ENCODE results near the gene KLHDC1.
"Not testable (repeated sequence)": the region's sequence is repeated elsewhere in the genome, so short reads cannot be mapped to it uniquely, and the experiment has no call there.

KLHDC1 gene

DNA sequence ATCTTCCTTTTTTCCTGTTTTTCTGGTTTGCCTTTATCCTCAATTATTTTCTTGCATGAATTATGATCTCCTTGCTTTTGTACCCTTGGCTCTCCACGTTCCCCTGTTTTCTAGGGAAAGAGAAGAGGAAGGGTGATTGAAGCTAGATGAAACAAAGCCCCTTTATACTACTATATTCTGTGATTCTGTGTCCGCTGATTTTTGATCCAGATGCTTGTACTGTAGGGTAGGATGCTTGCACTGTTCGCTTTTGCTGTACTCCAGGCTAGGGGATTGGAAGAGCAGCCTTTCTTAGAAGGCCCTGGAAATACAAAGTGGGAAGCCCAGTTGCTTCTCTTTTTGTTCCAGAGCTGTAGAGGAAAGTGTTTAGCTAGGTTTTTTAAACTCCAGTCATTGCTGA lies 40.0 kb downstream of the KLHDC1 start:
- Histone ChIP-seq H3K9me3 (ENCODE audit: insufficient read depth, low read depth, low read length) (no peaks in the 10 kb centered on the region), H3K9ac (ENCODE audit: low read depth, low read length, poor library complexity, severe bottlenecking) (no peak overlapping the region), H3K4me1 (ENCODE audit: insufficient read depth, low read length, poor library complexity, severe bottlenecking) (no peaks in the 10 kb centered on the region), H3K9me2 (replicated peaks; ENCODE audit: low read depth, low read length) (no peaks in the 10 kb centered on the region), H2AFZ (ENCODE audit: low read length) (no peak overlapping the region), H3K36me3 (ENCODE audit: insufficient read depth, low read length) (no peaks in the 10 kb centered on the region), H3K79me2 (ENCODE audit: insufficient read depth, low read length) (no peaks in the 10 kb centered on the region), H3K27me3 (ENCODE audit: insufficient read depth, low read length, poor library complexity, severe bottlenecking) (no peaks in the 10 kb centered on the region), H3K4me2 (ENCODE audit: low read depth, low read length, poor library complexity, severe bottlenecking) (no peak overlapping the region), H3K4me3 (ENCODE audit: low read length, poor library complexity, severe bottlenecking) (no peak overlapping the region), H4K20me1 (ENCODE audit: insufficient read depth, low read length, poor library complexity, severe bottlenecking) (no peaks in the 10 kb centered on the region), H3F3A (ENCODE audit: low read depth) (no peaks in the 10 kb centered on the region)
- TF ChIP-seq EZH2phosphoT487 (IDR thresholded peaks at IDR 0.05; ENCODE audit: borderline replicate concordance): no peak
- TF ChIP-seq, protein P1, sequence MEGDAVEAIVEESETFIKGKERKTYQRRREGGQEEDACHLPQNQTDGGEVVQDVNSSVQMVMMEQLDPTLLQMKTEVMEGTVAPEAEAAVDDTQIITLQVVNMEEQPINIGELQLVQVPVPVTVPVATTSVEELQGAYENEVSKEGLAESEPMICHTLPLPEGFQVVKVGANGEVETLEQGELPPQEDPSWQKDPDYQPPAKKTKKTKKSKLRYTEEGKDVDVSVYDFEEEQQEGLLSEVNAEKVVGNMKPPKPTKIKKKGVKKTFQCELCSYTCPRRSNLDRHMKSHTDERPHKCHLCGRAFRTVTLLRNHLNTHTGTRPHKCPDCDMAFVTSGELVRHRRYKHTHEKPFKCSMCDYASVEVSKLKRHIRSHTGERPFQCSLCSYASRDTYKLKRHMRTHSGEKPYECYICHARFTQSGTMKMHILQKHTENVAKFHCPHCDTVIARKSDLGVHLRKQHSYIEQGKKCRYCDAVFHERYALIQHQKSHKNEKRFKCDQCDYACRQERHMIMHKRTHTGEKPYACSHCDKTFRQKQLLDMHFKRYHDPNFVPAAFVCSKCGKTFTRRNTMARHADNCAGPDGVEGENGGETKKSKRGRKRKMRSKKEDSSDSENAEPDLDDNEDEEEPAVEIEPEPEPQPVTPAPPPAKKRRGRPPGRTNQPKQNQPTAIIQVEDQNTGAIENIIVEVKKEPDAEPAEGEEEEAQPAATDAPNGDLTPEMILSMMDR (conservative IDR thresholded peaks at IDR 0.05; ENCODE audit: low read length): no peak

DNA sequence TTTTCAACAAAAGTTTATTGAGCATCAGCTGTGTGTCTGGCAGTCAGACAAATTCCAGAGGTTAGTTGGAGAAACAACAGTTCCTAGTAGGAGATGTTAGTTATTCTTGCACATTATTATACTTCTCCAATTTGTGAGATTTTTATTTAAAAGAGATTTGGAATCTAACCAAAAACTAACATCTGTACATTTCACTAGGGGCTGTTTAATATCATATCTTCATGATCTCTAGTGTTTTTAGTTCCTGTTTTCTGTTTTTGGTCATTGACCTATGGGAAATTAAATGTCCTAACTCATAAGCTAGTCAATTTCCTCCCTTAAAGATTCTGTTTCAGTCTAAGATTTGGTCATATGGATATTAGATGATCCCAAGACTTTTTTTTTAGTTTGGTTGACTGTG lies 40.9 kb downstream of the KLHDC1 start:
- Histone ChIP-seq H3K9me2 (replicated peaks; ENCODE audit: low read depth, low read length) (no peaks in the 10 kb centered on the region), H3K4me2 (ENCODE audit: low read depth, low read length, poor library complexity, severe bottlenecking) (no peak overlapping the region), H3K36me3 (ENCODE audit: insufficient read depth, low read length) (no peaks in the 10 kb centered on the region), H3K9me3 (ENCODE audit: insufficient read depth, low read depth, low read length) (no peaks in the 10 kb centered on the region), H3K4me1 (ENCODE audit: insufficient read depth, low read length, poor library complexity, severe bottlenecking) (no peaks in the 10 kb centered on the region), H3K27me3 (ENCODE audit: insufficient read depth, low read length, poor library complexity, severe bottlenecking) (no peaks in the 10 kb centered on the region), H2AFZ (ENCODE audit: low read length) (no peak overlapping the region), H3K9ac (ENCODE audit: low read depth, low read length, poor library complexity, severe bottlenecking) (no peak overlapping the region), H4K20me1 (ENCODE audit: insufficient read depth, low read length, poor library complexity, severe bottlenecking) (no peaks in the 10 kb centered on the region), H3K79me2 (ENCODE audit: insufficient read depth, low read length) (no peaks in the 10 kb centered on the region), H3F3A (ENCODE audit: low read depth) (no peaks in the 10 kb centered on the region), H3K4me3 (ENCODE audit: low read length, poor library complexity, severe bottlenecking) (no peak overlapping the region)
- TF ChIP-seq, protein P1 (conservative IDR thresholded peaks at IDR 0.05; ENCODE audit: low read length): no peak
- no peak for TF ChIP-seq EZH2phosphoT487 (IDR thresholded peaks at IDR 0.05; ENCODE audit: borderline replicate concordance)

DNA sequence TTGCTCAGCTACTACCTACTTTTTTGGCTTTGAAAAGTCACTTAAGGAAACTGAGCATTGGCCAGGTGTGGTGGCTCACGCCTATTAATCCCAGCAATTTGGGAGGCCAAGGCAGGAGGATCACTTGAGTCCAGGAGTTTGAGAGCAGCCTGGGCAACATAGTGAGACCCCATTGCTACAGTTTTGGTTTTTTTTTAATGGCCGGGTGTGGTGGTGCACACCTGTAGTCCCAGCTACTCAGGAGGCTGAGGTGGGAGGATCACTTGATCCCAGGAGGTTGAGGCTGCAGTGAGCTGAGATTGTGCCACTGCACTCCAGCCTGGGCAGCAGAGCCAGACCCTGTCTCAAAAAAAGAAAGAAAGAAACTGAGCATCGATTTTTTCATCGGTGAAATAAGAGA lies 42.7 kb downstream of the KLHDC1 start:
- not testable (repeated sequence) for H2AFZ ChIP-seq (ENCODE audit: low read length); H3F3A ChIP-seq (ENCODE audit: low read depth); H3K9me3 ChIP-seq (ENCODE audit: insufficient read depth, low read depth, low read length); H3K27me3 ChIP-seq (ENCODE audit: insufficient read depth, low read length, poor library complexity, severe bottlenecking); H3K4me1 ChIP-seq (ENCODE audit: insufficient read depth, low read length, poor library complexity, severe bottlenecking); H3K9ac ChIP-seq (ENCODE audit: low read depth, low read length, poor library complexity, severe bottlenecking); H4K20me1 ChIP-seq (ENCODE audit: insufficient read depth, low read length, poor library complexity, severe bottlenecking); H3K4me2 ChIP-seq (ENCODE audit: low read depth, low read length, poor library complexity, severe bottlenecking); H3K4me3 ChIP-seq (ENCODE audit: low read length, poor library complexity, severe bottlenecking); H3K36me3 ChIP-seq (ENCODE audit: insufficient read depth, low read length); H3K79me2 ChIP-seq (ENCODE audit: insufficient read depth, low read length); H3K9me2 ChIP-seq (replicated peaks; ENCODE audit: low read depth, low read length)

DNA sequence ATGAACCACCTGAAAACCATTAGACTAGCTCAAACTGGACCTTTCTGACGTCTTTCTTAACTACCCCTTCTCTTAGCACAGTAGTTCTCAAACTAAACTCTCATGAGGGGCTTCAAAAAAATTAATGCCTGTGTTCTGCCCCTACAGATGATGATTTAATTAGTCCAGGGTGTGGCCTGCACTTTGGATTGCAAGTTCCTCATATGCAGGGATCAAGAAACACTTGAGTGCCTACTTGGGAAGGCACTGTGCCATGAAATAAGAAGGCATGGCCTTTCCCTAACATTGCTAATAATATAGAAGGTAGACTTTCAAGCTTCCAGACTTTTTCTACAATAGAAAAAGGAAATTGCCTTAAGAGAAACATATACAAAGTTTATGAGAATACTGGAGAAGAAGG lies 52.3 kb downstream of the KLHDC1 start:
- Histone ChIP-seq H3K4me1 (ENCODE audit: insufficient read depth, low read length, poor library complexity, severe bottlenecking) (no peaks in the 10 kb centered on the region), H2AFZ (ENCODE audit: low read length) (no peak overlapping the region), H3K4me3 (ENCODE audit: low read length, poor library complexity, severe bottlenecking) (no peak overlapping the region), H4K20me1 (ENCODE audit: insufficient read depth, low read length, poor library complexity, severe bottlenecking) (no peaks in the 10 kb centered on the region), H3K4me2 (ENCODE audit: low read depth, low read length, poor library complexity, severe bottlenecking) (no peak overlapping the region), H3K9ac (ENCODE audit: low read depth, low read length, poor library complexity, severe bottlenecking) (no peak overlapping the region), H3K79me2 (ENCODE audit: insufficient read depth, low read length) (no peaks in the 10 kb centered on the region), H3F3A (ENCODE audit: low read depth) (no peaks in the 10 kb centered on the region), H3K36me3 (ENCODE audit: insufficient read depth, low read length) (no peaks in the 10 kb centered on the region), H3K9me2 (replicated peaks; ENCODE audit: low read depth, low read length) (no peaks in the 10 kb centered on the region), H3K9me3 (ENCODE audit: insufficient read depth, low read depth, low read length) (no peaks in the 10 kb centered on the region), H3K27me3 (ENCODE audit: insufficient read depth, low read length, poor library complexity, severe bottlenecking) (no peaks in the 10 kb centered on the region)
- TF ChIP-seq, protein P1 (conservative IDR thresholded peaks at IDR 0.05; ENCODE audit: low read length): no peak
- no peak for TF ChIP-seq EZH2phosphoT487 (IDR thresholded peaks at IDR 0.05; ENCODE audit: borderline replicate concordance)

DNA sequence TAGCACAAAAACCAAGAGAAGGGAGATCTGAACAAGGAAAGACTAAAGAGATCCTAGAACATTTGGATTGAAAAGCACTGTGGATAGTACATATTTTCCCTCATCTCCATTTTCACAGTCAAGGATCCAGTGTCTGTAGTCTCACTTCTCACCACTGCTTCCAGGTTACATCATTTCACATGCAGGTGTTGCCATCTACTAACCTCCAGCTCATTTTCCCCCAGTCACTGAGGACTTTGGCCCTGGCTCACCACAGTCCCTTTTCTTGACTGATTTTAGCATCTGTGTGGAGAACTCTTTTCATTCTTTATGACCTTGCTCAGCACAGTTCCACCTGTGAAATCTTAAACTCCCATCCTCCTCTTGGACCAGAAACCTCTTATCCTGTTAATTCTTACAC lies 53.6 kb downstream of the KLHDC1 start:
- not testable (repeated sequence) for H3K27me3 ChIP-seq (ENCODE audit: insufficient read depth, low read length, poor library complexity, severe bottlenecking); H4K20me1 ChIP-seq (ENCODE audit: insufficient read depth, low read length, poor library complexity, severe bottlenecking); H3F3A ChIP-seq (ENCODE audit: low read depth); H2AFZ ChIP-seq (ENCODE audit: low read length); H3K4me3 ChIP-seq (ENCODE audit: low read length, poor library complexity, severe bottlenecking); H3K4me2 ChIP-seq (ENCODE audit: low read depth, low read length, poor library complexity, severe bottlenecking); H3K79me2 ChIP-seq (ENCODE audit: insufficient read depth, low read length); H3K36me3 ChIP-seq (ENCODE audit: insufficient read depth, low read length); H3K9me3 ChIP-seq (ENCODE audit: insufficient read depth, low read depth, low read length); H3K9ac ChIP-seq (ENCODE audit: low read depth, low read length, poor library complexity, severe bottlenecking); H3K9me2 ChIP-seq (replicated peaks; ENCODE audit: low read depth, low read length); H3K4me1 ChIP-seq (ENCODE audit: insufficient read depth, low read length, poor library complexity, severe bottlenecking)
